ENCODE measurements around the gene MAMDC2.

Gene MAMDC2

GRCh38 chr9:70000469-70000868, 43.2 kb upstream of the MAMDC2 start:
- ChIA-PET POLR2A (no interaction called here), CTCF (interaction anchor here (1.2 to 1.9 kb wide), 2 partner anchors 29 to 113 kb away, joined by 3 to 6 read pairs; no protein-coding TSS in a partner anchor)
- TF ChIP-seq CTCF (IDR thresholded peaks at IDR 0.05; ENCODE audit: insufficient read depth, low read length, missing control alignments), result no peak
- H3K4me3 ChIP-seq (ENCODE audit: low read depth, low read length), result no peak overlapping the region
- no peak for DNase-seq (ENCODE audit: low read depth, low spot score)

GRCh38 chr9:70003901-70004714, 39.5 kb upstream of the MAMDC2 start:
- TF ChIP-seq CTCF (IDR thresholded peaks at IDR 0.05; ENCODE audit: insufficient read depth, low read length, missing control alignments), result no peak
- CTCF ChIA-PET, result interaction anchor here (1.1 to 3.2 kb wide), 2 partner anchors 20 to 106 kb away, joined by 3 to 13 read pairs; no protein-coding TSS in a partner anchor
- DNase-seq (ENCODE audit: low read depth, low spot score), result peak; percentile 57
- no peak overlapping the region for H3K4me3 ChIP-seq (ENCODE audit: low read depth, low read length)
- POLR2A ChIA-PET, result interaction anchor here (1.1 kb wide), 1 partner anchor 17 kb away, joined by 3 read pairs; no protein-coding TSS in a partner anchor

- H3K4me3 ChIP-seq (ENCODE audit: low read depth, low read length), result no peak overlapping the region
- TF ChIP-seq CTCF (IDR thresholded peaks at IDR 0.05; ENCODE audit: insufficient read depth, low read length, missing control alignments), result no peak
- ChIA-PET POLR2A (no interaction called here), CTCF (interaction anchor here (1.2 kb wide), 1 partner anchor 14 kb away, joined by 3 read pairs; no protein-coding TSS in a partner anchor)
- no peak for DNase-seq (ENCODE audit: low read depth, low spot score)
Observed at GRCh38 chr9:70006306-70006705, 37.3 kb upstream of the MAMDC2 start.

- CTCF ChIA-PET, result no interaction called here
- TF ChIP-seq CTCF (IDR thresholded peaks at IDR 0.05; ENCODE audit: insufficient read depth, low read length, missing control alignments), result no peak
- H3K4me3 ChIP-seq (ENCODE audit: low read depth, low read length), result no peak overlapping the region
- POLR2A ChIA-PET, result no interaction called here
- DNase-seq (ENCODE audit: low read depth, low spot score), result no peak
Observed at GRCh38 chr9:70007831-70008230, 35.8 kb upstream of the MAMDC2 start.

- no peak for TF ChIP-seq CTCF (IDR thresholded peaks at IDR 0.05; ENCODE audit: insufficient read depth, low read length, missing control alignments)
- ChIA-PET POLR2A (no interaction called here), CTCF (no interaction called here)
- H3K4me3 ChIP-seq (ENCODE audit: low read depth, low read length), result no peak overlapping the region
- no peak for DNase-seq (ENCODE audit: low read depth, low spot score)
Observed at GRCh38 chr9:70010015-70010414, 33.6 kb upstream of the MAMDC2 start.

GRCh38 chr9:70011366-70011765, 32.3 kb upstream of the MAMDC2 start:
- CTCF ChIA-PET, result interaction anchor here (1.2 kb wide), 1 partner anchor 99 kb away, joined by 3 read pairs; no protein-coding TSS in a partner anchor

More at GRCh38 chr9:70011366-70011765, 32.3 kb upstream of the MAMDC2 start:
- H3K4me3 ChIP-seq (ENCODE audit: low read depth, low read length), result no peak overlapping the region
- no peak for TF ChIP-seq CTCF (IDR thresholded peaks at IDR 0.05; ENCODE audit: insufficient read depth, low read length, missing control alignments)
- POLR2A ChIA-PET, result no interaction called here
- DNase-seq (ENCODE audit: low read depth, low spot score), result no peak

All from AG04449 (cell line).